ENCODE results near the gene KIF19.

Gene KIF19

DNA sequence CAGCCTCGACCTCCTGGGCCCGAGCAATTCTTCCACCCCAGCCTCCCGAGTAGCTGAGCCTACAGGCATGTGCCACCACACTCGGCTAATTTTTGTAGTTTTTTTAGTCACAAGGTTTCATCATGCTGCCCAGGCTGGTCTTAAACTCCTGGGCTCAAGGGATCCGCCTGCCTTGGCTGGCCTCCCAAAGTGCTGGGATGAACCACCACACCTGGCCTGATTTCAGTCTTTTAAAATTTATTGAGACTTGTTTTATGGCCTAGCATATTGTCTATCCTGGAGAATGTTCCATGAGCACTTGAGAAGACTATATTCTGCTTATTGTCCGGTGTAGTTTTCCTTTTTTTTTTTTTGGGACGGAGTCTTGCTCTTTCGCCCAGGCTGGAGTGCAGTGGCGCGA is 33.5 kb upstream of the KIF19 start:
- DNase-seq (ENCODE audit: low read depth), result no peak
- no peak overlapping the region for H3K4me3 ChIP-seq (ENCODE audit: low read depth, low read length)
- in situ Hi-C loops (cut with HindIII; ENCODE audit: low sequenced_read_pairs), result no loop called here
- TF ChIP-seq, protein P1, sequence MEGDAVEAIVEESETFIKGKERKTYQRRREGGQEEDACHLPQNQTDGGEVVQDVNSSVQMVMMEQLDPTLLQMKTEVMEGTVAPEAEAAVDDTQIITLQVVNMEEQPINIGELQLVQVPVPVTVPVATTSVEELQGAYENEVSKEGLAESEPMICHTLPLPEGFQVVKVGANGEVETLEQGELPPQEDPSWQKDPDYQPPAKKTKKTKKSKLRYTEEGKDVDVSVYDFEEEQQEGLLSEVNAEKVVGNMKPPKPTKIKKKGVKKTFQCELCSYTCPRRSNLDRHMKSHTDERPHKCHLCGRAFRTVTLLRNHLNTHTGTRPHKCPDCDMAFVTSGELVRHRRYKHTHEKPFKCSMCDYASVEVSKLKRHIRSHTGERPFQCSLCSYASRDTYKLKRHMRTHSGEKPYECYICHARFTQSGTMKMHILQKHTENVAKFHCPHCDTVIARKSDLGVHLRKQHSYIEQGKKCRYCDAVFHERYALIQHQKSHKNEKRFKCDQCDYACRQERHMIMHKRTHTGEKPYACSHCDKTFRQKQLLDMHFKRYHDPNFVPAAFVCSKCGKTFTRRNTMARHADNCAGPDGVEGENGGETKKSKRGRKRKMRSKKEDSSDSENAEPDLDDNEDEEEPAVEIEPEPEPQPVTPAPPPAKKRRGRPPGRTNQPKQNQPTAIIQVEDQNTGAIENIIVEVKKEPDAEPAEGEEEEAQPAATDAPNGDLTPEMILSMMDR (IDR thresholded peaks at IDR 0.05; ENCODE audit: low read depth, low read length, missing control alignments), result no peak

DNA sequence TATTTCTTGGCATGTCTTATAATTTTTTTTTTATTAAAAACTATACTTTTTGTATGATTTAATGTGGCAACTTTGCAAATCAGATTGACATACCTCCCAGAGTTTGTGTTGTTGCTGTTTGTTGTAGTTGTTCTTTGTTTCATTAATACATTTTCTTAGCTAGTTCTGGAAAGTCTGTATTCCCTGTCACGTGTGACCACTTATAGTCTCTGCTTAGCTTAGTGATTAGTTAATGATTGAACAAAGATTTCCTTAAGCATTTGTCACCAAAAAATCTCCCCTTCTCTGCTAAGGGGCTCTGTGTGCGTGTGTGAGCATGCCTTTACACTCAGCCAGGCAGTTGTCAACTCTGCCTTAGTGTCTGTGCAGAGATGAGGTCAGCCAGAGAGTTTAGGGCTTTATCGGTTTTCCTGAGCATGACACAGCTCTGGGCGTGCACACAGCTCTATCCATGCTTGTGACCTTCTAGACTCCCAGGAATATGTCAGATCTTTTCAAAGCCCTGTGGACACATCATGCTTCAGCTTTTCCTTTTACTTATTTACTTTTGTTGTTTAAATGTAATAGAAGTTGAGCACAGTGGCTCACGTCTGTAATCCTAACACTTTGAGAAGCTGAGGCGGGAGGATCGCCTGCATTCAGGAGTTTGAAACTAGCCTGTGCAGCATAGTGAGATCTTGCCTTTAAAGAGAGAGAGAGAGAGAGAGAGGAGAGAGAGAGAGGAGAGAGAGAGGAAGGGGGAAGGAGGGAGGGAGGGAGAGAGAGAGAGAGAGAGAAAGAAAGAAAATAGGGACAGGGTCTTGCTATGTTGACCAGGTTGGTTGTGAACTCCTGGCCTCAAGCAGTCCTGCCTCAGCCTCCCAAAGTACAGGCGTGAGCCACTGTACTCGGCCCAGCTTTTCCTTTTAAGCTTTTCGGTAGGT is 30.1 kb upstream of the KIF19 start:
- no peak overlapping the region for H3K4me3 ChIP-seq (ENCODE audit: low read depth, low read length)
- no peak for DNase-seq (ENCODE audit: low read depth)
- in situ Hi-C loops (cut with HindIII; ENCODE audit: low sequenced_read_pairs), result no loop called here
- TF ChIP-seq, protein P1 (IDR thresholded peaks at IDR 0.05; ENCODE audit: low read depth, low read length, missing control alignments), result no peak

DNA sequence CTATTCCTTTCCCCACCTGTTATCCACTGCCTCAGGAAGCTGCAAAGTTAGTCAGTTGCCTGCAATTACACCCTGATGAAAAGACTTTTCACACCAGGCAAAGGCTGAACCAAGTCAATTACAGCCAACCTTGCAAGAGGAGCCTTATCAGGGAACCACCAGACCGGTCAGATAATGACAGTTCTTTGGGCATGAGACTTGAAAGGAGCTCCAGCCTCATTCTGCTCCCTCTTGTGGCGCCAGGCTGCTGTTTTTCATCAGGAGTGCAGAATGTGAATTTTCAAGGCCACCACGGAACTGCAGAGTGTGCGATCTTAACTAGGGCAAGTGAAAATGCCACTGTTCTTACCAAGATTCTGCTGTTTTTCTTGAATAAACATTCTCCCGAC is 29.5 kb upstream of the KIF19 start:
- no peak overlapping the region for H3K4me3 ChIP-seq (ENCODE audit: low read depth, low read length)
- no peak for DNase-seq (ENCODE audit: low read depth)
- TF ChIP-seq, protein P1 (IDR thresholded peaks at IDR 0.05; ENCODE audit: low read depth, low read length, missing control alignments), result peak; percentile 67
- in situ Hi-C loops (cut with HindIII; ENCODE audit: low sequenced_read_pairs), result no loop called here

DNA sequence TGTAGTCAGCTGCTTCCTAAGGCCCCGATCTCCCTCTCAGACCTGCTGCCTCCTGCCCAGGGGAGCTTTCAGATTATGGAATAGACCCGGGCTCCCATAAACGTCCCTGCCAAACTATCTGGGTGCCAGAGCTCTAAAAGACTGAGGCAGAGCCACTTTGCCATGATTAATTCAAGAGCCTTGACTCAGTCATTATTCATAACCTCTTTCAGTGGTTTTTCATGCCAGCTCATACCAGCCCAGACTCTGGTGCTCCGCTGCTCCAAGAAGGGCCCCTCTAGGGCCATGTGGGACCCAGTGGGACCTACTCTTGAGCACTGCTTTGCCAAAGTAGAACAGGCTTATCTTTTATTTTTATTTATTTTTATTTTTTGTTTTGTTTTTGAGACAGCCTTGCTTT is 28.1 kb upstream of the KIF19 start:
- DNase-seq (ENCODE audit: low read depth), result no peak
- TF ChIP-seq, protein P1 (IDR thresholded peaks at IDR 0.05; ENCODE audit: low read depth, low read length, missing control alignments), result no peak
- no peak overlapping the region for H3K4me3 ChIP-seq (ENCODE audit: low read depth, low read length)
- in situ Hi-C loops (cut with HindIII; ENCODE audit: low sequenced_read_pairs), result no loop called here

DNA sequence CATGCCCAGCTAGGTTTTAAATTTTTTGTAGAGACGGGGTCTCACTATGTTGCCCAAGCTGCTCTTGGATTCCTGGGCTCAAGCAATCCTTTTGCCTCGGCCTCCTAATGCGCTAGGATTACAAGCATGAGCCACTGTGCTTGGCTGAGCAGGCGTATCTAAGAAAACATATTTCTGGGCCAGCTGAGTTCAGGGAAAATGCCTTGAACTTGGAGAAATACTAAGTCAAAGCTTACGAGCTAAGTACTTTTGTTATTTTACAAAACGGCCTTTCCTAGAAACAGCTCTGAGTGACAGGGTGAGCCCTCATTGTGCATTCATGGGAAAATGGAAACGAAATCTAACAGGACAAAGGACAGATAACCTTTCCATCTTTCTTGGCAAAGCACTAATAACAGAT is 27.2 kb upstream of the KIF19 start:
- TF ChIP-seq, protein P1 (IDR thresholded peaks at IDR 0.05; ENCODE audit: low read depth, low read length, missing control alignments), result no peak
- DNase-seq (ENCODE audit: low read depth), result no peak
- H3K4me3 ChIP-seq (ENCODE audit: low read depth, low read length), result no peak overlapping the region
- in situ Hi-C loops (cut with HindIII; ENCODE audit: low sequenced_read_pairs), result no loop called here

DNA sequence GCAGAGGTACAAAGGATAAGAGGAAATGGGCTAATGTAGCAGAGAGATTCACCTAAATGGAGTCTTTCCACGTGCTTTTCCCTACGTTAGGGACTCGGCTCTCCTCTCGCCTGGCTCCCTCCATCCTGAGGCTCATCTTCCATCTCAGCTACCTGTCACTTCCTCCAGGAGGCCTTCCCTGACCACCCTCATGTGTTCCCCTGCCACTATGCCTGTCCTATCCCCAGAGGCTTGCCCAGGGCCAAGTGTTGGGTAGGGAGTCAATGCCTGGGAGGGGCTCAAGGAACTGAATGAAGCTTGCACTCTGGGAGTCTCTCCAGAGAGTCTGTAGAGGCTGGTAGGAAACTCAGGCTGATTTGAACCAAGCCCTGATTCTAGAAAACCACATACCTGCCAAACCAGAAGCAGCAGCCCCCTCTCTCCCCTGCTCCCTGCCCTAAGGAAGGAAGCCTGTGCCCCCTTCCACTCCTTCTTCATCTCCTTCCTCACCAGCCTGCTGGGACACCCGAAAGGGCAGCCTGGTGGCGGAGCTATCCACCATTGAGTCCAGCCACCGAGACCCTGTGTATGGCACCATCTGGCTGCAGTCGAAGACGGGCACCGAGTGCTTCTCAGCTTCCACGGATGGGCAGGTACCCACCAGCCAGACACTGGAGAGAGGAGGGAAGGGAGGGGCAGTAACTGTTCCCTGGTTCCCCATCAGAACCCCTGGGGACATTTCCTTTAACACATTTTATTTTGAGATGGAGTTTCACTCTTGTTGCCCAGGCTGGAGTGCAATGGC is 26.6 kb upstream of the KIF19 start:
- no peak overlapping the region for H3K4me3 ChIP-seq (ENCODE audit: low read depth, low read length)
- TF ChIP-seq, protein P1 (IDR thresholded peaks at IDR 0.05; ENCODE audit: low read depth, low read length, missing control alignments), result no peak
- DNase-seq (ENCODE audit: low read depth), result no peak
- in situ Hi-C loops (cut with HindIII; ENCODE audit: low sequenced_read_pairs), result loop anchor here (5.0 kb wide), 2 partner anchors 42 to 48 kb away; no protein-coding TSS in a partner anchor

Measured in astrocyte of the cerebellum (primary cell).